DND-41 (cell line): ENCODE measurements around the gene SLC30A3.

ENCODE experiments used
- ATAC-seq: fragments of 200-7000 bp; cut with Tn5 transposase; 3 replicates; pipeline ENCODE4 v1.9.1; 2021; ENCODE audit warnings: low read depth; ENCODE audit not compliant: insufficient read depth
- DNase-seq: peaks from one replicate; pipeline ENCODE4 v3.0.0-alpha.2; 2020
- H2AFZ ChIP-seq: 2 replicates; pipeline ENCODE4 v1.6.0; 2012; ENCODE audit warnings: low read depth, low read length
- H3K27ac ChIP-seq: 2 replicates; pipeline ENCODE4 v1.5.1; 2012; ENCODE audit warnings: low read length, inconsistent platforms
- H3K27me3 ChIP-seq: fragments of 200-600 bp; sonication (generic); 2 replicates; pipeline ENCODE4 v1.6.0; 2012; ENCODE audit warnings: low read length, mild to moderate bottlenecking, inconsistent platforms; ENCODE audit not compliant: insufficient read depth, poor library complexity
- H3K36me3 ChIP-seq: 2 replicates; pipeline ENCODE4 v1.5.1; 2012; ENCODE audit warnings: low read length, inconsistent platforms; ENCODE audit not compliant: insufficient read depth
- H3K4me1 ChIP-seq: 2 replicates; pipeline ENCODE4 v1.5.1; 2012; ENCODE audit warnings: mild to moderate bottlenecking, low read length; ENCODE audit not compliant: insufficient read depth
- H3K4me2 ChIP-seq: 2 replicates; pipeline ENCODE4 v1.6.0; 2012; ENCODE audit warnings: mild to moderate bottlenecking, moderate library complexity, low read length, inconsistent platforms; ENCODE audit not compliant: insufficient read depth
- H3K4me3 ChIP-seq, 2 experiments: fragments of 200-600 bp in 1 of 2; shearing (Covaris generic) in 1 of 2; 2 replicates each; pipeline ENCODE4 v1.5.1; 2012 to 2016; ENCODE audit warnings: inconsistent platforms in 2 of 2, low read length in 2 of 2, mild to moderate bottlenecking in 2 of 2, low read depth in 1 of 2, moderate library complexity in 1 of 2
- H3K79me2 ChIP-seq: 2 replicates; pipeline ENCODE4 v1.6.0; 2012; ENCODE audit warnings: low read length, inconsistent platforms; ENCODE audit not compliant: insufficient read depth
- H3K9ac ChIP-seq: 2 replicates; pipeline ENCODE4 v1.6.0; 2012; ENCODE audit warnings: low read depth, mild to moderate bottlenecking, inconsistent platforms, low read length, moderate library complexity
- H3K9me3 ChIP-seq: 2 replicates; pipeline ENCODE4 v1.5.1; 2012; ENCODE audit warnings: low read length, moderate library complexity, mild to moderate bottlenecking, inconsistent platforms; ENCODE audit not compliant: insufficient read depth, severe bottlenecking
- H4K20me1 ChIP-seq: 2 replicates; pipeline ENCODE4 v1.6.0; 2012; ENCODE audit warnings: low read length; ENCODE audit not compliant: insufficient read depth
- EZH2 ChIP-seq: IDR thresholded peaks from 3 replicates; pipeline ENCODE4 v1.6.1; 2012; ENCODE audit warnings: borderline replicate concordance, low read depth, mild to moderate bottlenecking, moderate library complexity, low read length, inconsistent platforms; ENCODE audit not compliant: severe bottlenecking
- TF ChIP-seq, protein P1 (sequence below): IDR thresholded peaks from 2 replicates; pipeline ENCODE4 v1.5.1; 2012; ENCODE audit warnings: borderline replicate concordance, low read length, moderate library complexity, mild to moderate bottlenecking; ENCODE audit not compliant: poor library complexity, severe bottlenecking; ENCODE audit errors: extremely low read depth

SLC30A3 gene

GRCh38 chr2:27205206-27205605, 57.6 kb downstream of the SLC30A3 start:
- TF ChIP-seq, protein P1, sequence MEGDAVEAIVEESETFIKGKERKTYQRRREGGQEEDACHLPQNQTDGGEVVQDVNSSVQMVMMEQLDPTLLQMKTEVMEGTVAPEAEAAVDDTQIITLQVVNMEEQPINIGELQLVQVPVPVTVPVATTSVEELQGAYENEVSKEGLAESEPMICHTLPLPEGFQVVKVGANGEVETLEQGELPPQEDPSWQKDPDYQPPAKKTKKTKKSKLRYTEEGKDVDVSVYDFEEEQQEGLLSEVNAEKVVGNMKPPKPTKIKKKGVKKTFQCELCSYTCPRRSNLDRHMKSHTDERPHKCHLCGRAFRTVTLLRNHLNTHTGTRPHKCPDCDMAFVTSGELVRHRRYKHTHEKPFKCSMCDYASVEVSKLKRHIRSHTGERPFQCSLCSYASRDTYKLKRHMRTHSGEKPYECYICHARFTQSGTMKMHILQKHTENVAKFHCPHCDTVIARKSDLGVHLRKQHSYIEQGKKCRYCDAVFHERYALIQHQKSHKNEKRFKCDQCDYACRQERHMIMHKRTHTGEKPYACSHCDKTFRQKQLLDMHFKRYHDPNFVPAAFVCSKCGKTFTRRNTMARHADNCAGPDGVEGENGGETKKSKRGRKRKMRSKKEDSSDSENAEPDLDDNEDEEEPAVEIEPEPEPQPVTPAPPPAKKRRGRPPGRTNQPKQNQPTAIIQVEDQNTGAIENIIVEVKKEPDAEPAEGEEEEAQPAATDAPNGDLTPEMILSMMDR: no peak
- no peak for TF ChIP-seq EZH2
- Histone ChIP-seq H3K4me3 (no peak overlapping the region), H4K20me1 (peaks cover 12% of the 10 kb centered on the region; the same call in 1 of the 2 replicates), H3K27ac (no peak overlapping the region), H3K27me3 (no peaks in the 10 kb centered on the region), H2AFZ (no peak overlapping the region), H3K4me1 (peaks cover 18% of the 10 kb centered on the region), H3K4me2 (no peak overlapping the region), H3K79me2 (peaks cover 13% of the 10 kb centered on the region; the same call in 1 of the 2 replicates), H3K9me3 (no peaks in the 10 kb centered on the region), H3K36me3 (peaks cover 96% of the 10 kb centered on the region), H3K9ac (no peak overlapping the region)
- ATAC-seq (no peak), DNase-seq (no peak)

GRCh38 chr2:27204566-27204965, 58.3 kb downstream of the SLC30A3 start:
- Histone ChIP-seq H3K79me2 (peaks cover 7% of the 10 kb centered on the region; the same call in 1 of the 2 replicates), H3K27ac (no peak overlapping the region), H2AFZ (no peak overlapping the region), H3K36me3 (peaks cover 96% of the 10 kb centered on the region), H3K4me1 (peaks cover 12% of the 10 kb centered on the region), H3K9ac (no peak overlapping the region), H3K4me3 (no peak overlapping the region), H3K4me2 (no peak overlapping the region), H3K27me3 (no peaks in the 10 kb centered on the region), H3K9me3 (no peaks in the 10 kb centered on the region), H4K20me1 (peaks cover 13% of the 10 kb centered on the region; the same call in 1 of the 2 replicates)
- TF ChIP-seq EZH2: no peak
- ATAC-seq: no peak
- DNase-seq: no peak

DNA sequence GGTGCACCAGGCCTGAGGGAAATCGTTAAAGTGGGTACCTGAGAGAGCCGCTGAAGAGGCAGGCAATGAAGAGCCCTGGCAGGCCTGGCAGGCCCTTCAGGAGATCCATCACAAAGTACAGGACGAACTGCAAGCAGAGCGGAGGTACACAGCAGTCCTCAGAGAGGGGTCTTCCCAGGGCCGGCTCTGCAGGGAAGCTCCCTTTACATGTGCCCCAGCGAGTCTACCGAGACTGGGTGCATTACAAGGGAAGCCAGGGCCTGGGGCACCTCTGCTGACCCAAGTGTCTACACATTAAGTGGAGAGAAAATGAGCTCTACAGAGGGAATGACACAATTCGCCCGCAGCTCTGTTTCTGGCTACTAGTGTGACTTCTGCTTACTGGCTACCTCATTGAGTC, 59.1 kb downstream of the SLC30A3 start:
- no peaks in the 10 kb centered on the region for H3K79me2 ChIP-seq
- no peaks in the 10 kb centered on the region for H3K9me3 ChIP-seq

More for the DNA sequence above, 59.1 kb downstream of the SLC30A3 start:
- TF ChIP-seq EZH2: no peak
- TF ChIP-seq, protein P1: no peak
- no peak overlapping the region for H3K27ac ChIP-seq
- peaks cover 4% of the 10 kb centered on the region; the same call in 1 of the 2 replicates for H3K4me1 ChIP-seq
- no peak overlapping the region for H3K9ac ChIP-seq
- no peak overlapping the region for H2AFZ ChIP-seq
- H3K4me3 ChIP-seq: no peak overlapping the region
- DNase-seq (no peak), ATAC-seq (no peak)
- H3K36me3 ChIP-seq: peaks cover 90% of the 10 kb centered on the region
- peaks cover 13% of the 10 kb centered on the region; the same call in 1 of the 2 replicates for H4K20me1 ChIP-seq
- no peaks in the 10 kb centered on the region for H3K27me3 ChIP-seq
- H3K4me2 ChIP-seq: no peak overlapping the region
